Measurements from ENCODE around the gene ABHD17C.
A peak's percentile ranks its signal among the peaks of the same experiment; 100 is the strongest.

Gene ABHD17C

GRCh38 chr15:80766275-80766674 lies 71.2 kb downstream of the ABHD17C start:
- no peak for DNase-seq (ENCODE audit: low spot score)

DNA sequence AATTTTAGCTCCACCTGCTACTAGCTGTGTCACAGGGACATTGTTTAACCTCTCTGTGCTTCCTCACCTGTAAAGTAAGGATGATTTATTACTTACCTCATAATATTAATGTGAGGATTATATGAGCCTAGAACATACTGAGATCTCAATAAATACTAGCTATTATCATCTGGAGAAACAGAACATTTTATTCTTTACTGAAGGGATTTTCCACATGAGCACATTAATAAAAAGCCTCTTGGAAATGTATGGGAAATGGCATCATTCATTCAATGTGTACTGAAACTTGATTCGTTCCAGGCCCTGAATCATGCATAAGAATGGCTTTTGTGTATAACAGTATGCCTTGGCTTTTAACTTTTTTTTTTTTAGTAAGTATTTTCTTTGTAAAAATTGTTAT lies 73.0 kb downstream of the ABHD17C start:
- no peak for DNase-seq (ENCODE audit: low spot score)

GRCh38 chr15:80769153-80769828 lies 74.2 kb downstream of the ABHD17C start:
- no peak for DNase-seq (ENCODE audit: low spot score)

GRCh38 chr15:80769829-80770705 lies 75.0 kb downstream of the ABHD17C start:
- DNase-seq (ENCODE audit: low spot score), result no peak

GRCh38 chr15:80773122-80773551 lies 78.0 kb downstream of the ABHD17C start:
- no peak for DNase-seq (ENCODE audit: low spot score)

GRCh38 chr15:80773792-80774352 lies 78.8 kb downstream of the ABHD17C start:
- DNase-seq (ENCODE audit: low spot score), result no peak

DNA sequence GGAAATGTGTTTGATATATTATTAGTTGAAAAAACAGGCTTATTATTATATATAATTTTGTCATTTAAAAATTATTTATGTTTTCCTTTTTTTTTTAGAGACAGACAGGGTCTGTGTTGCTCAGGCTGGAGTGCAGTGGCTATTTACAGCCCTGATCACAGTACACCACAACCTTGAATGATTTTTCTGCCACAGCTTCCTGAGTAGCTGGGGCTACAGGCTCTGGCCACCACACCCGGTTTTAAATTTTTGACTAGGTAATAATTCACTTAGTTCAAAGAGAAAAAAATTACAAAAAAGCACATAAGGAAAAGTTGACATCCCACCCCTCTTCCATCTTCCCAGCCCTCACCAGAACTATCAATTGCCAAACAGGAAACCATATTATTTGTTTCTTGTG lies 79.4 kb downstream of the ABHD17C start:
- DNase-seq (ENCODE audit: low spot score), result no peak

- no peak for DNase-seq (ENCODE audit: low spot score)
Measured at GRCh38 chr15:80775338-80775737, 80.2 kb downstream of the ABHD17C start.

DNA sequence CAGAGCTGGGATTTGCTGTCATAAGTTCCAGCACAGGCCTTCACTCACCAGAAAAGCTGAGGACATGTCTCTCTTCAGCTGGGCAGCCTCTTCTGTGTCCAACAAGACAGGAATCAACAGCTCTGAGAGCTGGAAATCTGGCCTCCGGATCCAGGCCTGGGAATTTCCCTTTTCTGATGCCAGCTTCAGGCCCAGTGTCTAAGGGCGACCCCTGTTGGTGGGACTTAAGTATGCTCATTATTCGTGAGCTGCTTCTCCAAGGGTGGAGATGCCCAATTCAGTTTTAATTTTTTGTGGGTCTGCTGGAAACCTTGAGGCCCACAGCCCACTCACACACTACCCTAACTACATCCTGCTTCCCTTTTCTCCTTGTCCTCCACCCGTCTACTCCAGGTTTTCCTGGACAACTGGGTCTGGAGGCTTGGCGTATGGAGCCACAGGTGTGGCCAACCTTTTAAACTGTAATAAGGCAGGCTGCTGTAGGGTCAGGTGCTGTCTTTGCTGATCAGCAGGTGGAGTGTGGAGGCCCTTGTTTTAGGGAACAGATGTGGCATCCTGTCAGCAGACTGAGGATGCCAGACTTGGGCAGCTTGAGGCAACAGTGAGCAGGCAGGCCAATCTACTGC lies 81.4 kb downstream of the ABHD17C start:
- DNase-seq (ENCODE audit: low spot score), result peak; percentile 62

- no peak for DNase-seq (ENCODE audit: low spot score)
Measured at GRCh38 chr15:80777137-80777536, 82.0 kb downstream of the ABHD17C start.

DNA sequence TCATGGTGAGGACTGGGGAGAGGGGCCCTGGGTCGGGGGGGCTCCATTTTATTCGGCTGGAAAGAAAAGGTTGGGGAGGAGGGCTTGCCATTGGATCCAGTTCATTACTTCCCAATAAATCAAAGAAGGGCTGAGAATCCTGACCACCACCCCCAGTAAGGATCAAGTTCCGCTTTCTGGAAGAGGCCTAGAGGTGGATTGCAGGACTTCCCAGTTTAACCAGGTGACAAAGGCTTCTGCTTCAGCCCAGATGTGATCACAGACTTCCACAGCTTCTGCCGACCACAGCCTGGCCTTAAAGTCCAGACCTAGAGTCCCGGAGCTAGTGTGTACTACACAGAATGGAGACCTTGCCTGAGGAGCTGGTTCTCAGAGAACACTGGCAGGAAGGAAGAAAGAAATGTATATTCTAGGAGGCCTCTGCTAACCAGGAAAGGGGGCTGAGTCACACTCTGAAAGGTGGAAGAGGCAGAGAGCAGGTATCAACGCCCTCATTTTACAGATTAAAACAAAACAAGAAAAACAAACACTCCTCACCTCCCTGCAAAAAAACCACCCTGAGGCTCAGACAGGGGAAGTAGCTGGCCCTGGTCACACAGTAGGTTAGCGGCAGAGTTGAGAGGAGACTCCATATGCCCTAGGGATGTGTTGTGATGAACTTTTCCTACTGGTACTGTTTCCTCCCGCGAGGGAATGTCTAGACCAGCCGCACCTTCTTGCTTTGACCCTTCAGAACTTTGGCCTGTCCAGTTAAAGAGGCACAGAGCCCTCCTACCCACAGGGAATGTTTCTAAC lies 82.9 kb downstream of the ABHD17C start:
- no peak for DNase-seq (ENCODE audit: low spot score)

- DNase-seq (ENCODE audit: low spot score), result no peak
Measured at GRCh38 chr15:80778621-80778963, 83.5 kb downstream of the ABHD17C start.

DNA sequence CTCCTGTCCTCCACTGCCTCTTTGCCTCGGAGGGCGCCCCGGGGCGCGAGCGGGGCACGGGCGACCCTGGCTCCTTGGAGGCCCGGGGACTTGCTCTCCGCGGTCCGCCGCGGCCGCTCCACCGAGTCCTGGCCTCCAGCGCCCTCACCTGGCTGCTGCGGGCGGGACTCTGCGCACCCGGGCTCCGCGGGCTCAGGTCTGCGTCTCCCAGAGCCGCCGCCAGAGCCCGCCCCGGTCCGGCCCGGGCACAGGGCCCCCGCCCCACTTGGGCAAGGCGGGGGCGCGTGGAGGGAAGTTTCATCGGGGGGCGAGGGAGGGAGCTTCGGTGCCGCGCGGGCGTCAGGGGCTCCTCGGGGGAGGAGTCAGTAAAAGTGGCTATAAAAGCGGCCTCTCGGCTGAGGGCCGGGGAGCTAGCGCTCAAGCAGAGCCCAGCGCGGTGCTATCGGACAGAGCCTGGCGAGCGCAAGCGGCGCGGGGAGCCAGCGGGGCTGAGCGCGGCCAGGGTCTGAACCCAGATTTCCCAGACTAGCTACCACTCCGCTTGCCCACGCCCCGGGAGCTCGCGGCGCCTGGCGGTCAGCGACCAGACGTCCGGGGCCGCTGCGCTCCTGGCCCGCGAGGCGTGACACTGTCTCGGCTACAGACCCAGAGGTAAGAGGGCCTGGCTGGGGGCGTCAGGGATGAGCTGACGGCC lies 84.0 kb downstream of the ABHD17C start, which contains the start of gene CEMIP:
Gene CEMIP (plus strand): TSS at position 407 of the 694 bp plus-strand sequence. CDS start 94,510 bp downstream, outside the sequence.
- no peak for DNase-seq (ENCODE audit: low spot score)

- DNase-seq (ENCODE audit: low spot score), result no peak
Measured at GRCh38 chr15:80779658-80780415, 84.7 kb downstream of the ABHD17C start.

- DNase-seq (ENCODE audit: low spot score), result no peak
Measured at GRCh38 chr15:80780416-80781221, 85.5 kb downstream of the ABHD17C start.

GRCh38 chr15:80783260-80783659 lies 88.2 kb downstream of the ABHD17C start:
- no peak for DNase-seq (ENCODE audit: low spot score)

- DNase-seq (ENCODE audit: low spot score), result no peak
Measured at GRCh38 chr15:80785335-80785734, 90.2 kb downstream of the ABHD17C start.

- DNase-seq (ENCODE audit: low spot score), result no peak
Measured at GRCh38 chr15:80785811-80786354, 90.8 kb downstream of the ABHD17C start.

- no peak for DNase-seq (ENCODE audit: low spot score)
Measured at GRCh38 chr15:80787316-80787715, 92.2 kb downstream of the ABHD17C start.

All from CD4-positive, alpha-beta T cell treated with Interleukin-15 for 4 hours (primary cell).